GM19467 (cell line): ENCODE data around the gene MED10.

Experiments
- ATAC-seq: cut with Tn5 transposase; IDR thresholded peaks from one replicate; pipeline ENCODE4 v1.9.1; 2021; ENCODE audit warnings: mild to moderate bottlenecking, moderate library complexity; ENCODE audit not compliant: unreplicated experiment

Gene MED10, protein sequence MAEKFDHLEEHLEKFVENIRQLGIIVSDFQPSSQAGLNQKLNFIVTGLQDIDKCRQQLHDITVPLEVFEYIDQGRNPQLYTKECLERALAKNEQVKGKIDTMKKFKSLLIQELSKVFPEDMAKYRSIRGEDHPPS

GRCh38 chr5:6377905-6378765, at the start of gene MED10:
Gene MED10 (minus strand): TSS chr5:6378547. CDS start chr5:6378483, 64 bp downstream.
- peak; percentile 97 for ATAC-seq

- no peak for ATAC-seq
Measured at GRCh38 chr5:6427694-6428093, 49.3 kb upstream of the MED10 start.

DNA sequence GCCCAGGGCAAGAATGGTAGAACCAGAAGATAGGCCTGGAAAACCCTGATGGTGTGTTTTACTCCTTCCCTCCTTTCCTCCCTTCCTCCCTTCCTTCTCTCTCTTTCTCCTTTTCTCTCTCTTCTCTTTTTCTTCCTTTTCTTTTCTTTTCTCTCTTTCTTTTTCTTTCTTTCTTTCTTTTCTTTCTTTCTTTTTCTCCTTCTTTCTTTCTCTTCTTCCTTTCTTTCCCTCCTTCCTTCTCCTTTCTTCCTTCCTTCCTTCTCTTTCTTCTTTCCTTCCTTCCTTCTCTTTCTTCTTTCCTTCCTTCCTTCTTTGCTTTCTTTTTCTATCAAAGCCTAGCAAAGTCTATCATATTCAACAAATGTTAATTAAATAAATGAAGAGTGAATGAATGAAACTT, 46.4 kb upstream of the MED10 start:
- no peak for ATAC-seq

DNA sequence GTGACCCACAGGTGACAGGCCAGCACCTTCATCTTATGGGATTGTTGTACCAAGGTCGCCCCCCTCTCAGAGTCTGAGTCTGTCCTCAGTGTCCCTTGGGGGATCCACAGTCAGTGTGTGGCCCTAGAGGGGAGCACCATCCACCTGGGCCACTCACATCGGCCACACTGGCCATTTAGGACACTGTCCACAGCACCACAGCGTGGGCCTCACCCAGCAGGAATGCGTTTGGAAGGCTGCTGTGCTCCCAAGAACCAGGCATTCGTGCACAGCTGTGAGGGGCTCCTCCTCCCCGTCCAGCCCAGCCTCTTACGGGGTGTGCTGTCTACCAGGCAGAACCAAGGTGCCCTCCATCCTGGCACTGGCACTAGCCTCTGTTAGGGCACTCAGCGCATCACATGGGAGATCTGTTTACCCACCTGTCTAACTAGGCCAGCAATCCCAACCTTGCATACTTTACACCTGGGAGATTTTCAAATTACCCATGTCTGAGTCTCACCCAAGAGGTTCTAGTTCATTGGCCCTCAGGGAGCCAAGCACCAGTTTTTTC, 45.8 kb upstream of the MED10 start:
- ATAC-seq = no peak

DNA sequence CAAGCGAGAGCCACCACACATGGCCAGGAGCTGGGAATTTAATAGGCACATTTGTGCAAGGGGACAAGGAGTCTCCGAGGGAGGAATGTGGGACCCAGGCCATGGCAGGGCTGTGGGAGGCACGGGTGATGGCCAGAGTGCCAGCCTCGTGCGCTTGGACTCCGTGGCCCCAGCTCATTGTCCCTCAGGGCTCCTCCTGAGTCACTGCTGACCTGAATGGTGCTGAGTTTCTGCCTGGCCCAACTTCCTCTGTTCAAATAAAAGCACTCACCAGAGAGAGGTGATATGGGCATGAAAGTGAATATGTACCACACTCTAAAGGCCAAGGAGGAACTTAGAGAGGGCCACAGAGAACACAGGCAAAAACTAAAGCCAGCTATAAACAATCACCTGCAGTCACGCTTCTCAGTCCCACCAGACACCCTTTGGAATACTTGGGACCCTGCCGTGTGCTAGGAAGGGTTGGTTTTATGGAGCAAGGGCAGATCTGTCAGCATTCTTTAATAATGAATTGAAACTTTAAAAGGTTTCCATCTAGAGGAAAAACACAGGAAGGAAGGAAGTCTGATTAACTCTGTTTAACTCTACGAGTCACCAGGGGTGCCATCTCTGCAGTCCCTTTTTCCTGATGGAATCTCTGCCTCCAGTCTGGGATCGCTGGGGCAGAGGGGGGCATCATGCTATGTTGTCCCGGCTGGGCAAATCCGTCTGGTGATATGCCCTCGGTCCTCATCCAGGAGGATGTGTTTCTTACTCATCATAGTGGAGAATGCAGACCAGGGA, 45.2 kb upstream of the MED10 start:
- no peak for ATAC-seq

DNA sequence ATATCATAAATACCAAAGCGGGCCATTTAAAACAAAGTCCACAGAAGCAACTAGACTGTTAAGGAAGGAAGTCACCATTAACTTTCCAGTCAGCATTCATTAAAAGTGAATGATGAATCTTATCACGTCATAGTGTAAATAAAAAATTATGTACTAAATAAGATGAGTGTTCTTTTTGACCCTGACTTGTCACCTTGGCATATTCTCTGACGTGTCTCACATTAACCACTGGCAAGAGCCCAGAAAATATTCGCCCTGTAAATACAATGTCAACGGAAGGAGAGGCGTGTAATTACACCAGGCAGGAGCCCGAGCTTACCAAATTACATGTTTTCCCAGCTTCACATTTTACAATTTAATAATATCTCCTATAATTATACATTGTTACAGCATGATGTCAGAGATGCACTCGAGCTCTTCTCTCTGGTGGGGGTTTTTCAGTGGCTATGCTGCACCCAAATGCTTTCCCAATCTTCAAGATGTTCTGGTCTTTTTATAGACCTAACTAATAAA, 41.0 kb upstream of the MED10 start:
- ATAC-seq = no peak

GRCh38 chr5:6418679-6419276, 40.4 kb upstream of the MED10 start:
- no peak for ATAC-seq

GRCh38 chr5:6417657-6418056, 39.3 kb upstream of the MED10 start:
- no peak for ATAC-seq

DNA sequence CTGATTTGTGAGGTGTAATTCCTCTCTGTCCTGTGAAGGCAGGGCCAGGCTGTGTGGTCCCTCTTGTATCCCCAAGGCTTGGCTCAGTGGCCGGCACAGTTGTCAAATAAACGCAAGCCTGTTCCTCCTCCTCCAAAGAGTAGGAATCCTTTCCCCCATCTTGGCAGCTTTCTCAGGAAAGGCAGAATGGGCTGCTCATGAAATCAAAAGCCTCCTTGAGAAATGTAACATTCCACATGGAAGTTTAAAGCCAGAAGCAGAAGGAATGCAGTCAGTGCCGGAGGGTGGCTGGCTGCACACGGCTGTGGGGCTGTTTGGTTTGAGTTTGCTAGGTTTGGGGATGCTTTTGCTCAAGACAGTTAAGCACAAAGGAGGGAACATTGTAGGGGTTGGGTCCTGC, 34.5 kb upstream of the MED10 start:
- no peak for ATAC-seq

- no peak for ATAC-seq
Measured at GRCh38 chr5:6411141-6411540, 32.8 kb upstream of the MED10 start.

DNA sequence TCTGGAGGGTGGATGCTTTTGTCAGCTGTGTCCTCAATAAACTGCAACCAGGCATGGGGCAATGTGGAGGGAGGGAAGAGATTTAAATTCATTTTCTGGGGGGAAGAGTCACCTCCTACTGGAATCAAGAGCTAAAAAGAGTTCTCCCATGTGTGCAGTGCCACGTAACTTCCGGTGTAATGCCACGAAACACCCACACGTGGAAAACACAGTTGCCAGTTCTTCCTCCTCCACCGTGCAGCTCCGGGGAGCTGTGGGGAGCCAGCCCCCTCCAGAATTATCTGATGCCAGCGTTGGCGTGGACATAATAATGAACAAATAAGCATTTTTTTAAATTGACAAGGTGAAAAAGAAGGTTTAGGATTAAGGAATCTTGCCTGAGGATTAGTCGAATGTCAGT, 32.1 kb upstream of the MED10 start:
- no peak for ATAC-seq

GRCh38 chr5:6408627-6409446, 30.5 kb upstream of the MED10 start:
- ATAC-seq = no peak

- ATAC-seq = no peak
Measured at GRCh38 chr5:6408260-6408596, 29.9 kb upstream of the MED10 start.

DNA sequence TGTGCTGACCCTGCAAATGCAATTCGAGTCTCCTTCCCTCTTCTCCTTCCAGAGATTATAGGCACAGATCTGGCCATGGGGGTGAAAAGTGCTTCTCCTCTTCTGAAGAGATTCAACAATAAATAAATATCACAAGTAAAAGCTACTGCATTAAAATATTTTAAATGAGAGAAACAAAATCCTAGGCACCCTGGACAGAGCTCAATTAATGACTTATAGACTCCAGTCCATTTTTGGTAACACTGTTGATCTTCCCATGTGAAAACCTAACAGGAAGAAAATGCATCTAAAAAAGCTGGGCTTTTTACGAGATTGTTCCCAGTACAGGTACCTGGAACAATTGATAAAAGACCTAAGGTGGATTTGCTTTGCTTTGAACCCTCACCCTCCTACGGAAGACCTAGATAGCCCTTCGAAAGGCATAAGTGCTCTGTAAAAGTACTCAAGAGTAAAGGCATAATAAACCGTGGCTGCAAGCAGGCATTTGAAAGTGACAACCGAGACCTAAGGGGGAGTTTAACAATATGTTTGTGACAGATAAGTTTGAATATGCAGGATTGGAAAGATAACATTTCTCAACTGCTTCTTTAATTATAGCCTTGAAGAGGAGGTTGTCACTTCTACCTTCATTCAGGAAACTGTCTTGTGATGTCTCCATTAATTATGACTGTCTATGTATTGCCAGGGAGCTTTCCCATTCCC, 29.4 kb upstream of the MED10 start:
- ATAC-seq = no peak

DNA sequence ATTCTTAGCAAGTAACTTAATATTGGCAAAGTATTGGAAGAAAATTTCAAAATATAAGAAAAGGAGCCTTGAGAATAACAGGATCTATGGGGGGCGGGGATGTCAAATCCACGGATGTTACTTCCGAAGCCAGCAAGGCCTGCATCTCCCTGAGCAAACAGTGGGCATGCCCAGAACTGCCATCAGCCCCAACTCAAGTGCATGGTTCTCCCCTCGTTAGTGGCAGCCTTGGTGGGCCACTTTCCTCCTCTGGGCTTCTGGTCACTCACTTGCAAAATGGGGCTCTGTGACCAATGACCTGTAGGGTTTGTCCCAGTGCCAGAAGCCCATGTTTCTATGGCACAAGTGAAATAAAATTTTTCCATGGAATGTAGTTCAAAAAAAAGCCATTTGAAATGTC, 27.2 kb upstream of the MED10 start:
- ATAC-seq = no peak

- no peak for ATAC-seq
Measured at GRCh38 chr5:6404129-6404528, 25.8 kb upstream of the MED10 start.

DNA sequence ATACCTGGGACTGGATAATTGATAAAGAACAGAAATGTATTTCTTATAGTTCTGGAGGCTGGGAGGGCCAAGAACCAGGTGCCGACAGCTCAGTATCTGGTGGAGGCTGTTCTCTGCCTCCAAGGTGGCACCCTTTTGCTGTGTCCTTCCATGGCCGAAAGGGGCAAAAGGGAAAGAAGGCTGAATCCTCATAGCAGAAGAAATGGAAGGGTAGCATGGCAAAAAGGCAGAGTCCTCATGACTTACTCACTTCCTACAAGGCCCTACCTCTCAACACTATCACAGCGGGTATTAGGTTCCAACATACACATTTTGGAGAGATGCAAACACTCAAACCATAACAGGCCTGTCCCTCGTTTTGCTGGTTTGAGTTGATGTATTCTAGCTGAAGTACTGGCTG, 25.1 kb upstream of the MED10 start:
- no peak for ATAC-seq

DNA sequence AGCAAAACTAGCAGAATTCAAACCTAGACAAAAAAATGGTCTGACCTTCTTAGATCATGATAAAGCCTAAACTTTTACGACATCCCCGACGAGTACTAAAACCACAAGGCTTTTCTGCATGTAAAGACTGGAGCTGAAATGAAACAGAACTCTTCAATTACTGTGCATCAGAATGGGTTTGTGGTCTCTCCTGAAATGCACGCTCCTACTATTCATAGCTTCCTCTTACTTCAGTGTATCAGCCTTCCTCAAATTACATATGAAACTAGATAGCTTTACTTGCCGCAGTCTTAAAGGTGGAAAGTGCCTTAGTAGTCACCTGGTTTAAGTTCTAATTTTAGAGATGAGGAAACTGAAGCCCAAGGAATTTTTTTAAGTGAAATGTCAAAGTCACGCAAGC, 24.6 kb upstream of the MED10 start:
- ATAC-seq = no peak

GRCh38 chr5:6401410-6401809, 23.1 kb upstream of the MED10 start:
- ATAC-seq = no peak
